Fibroblast of pulmonary artery (primary cell): Measurements from ENCODE around the gene FRMD6.

Experiments
- DNase-seq: peaks from one replicate; pipeline ENCODE4 v3.0.0-alpha.2; 2010; ENCODE audit warnings: low read depth
- H3K4me3 ChIP-seq: replicated peaks from 2 replicates; pipeline ENCODE4 v1.5.1; 2011; ENCODE audit warnings: low read depth, mild to moderate bottlenecking, control low read depth, low read length, moderate library complexity
- TF ChIP-seq, protein P1 (sequence below): IDR thresholded peaks from 2 replicates; pipeline ENCODE4 v1.5.1; 2011; ENCODE audit warnings: mild to moderate bottlenecking, control low read depth, low read length, inconsistent platforms; ENCODE audit errors: missing control alignments

The FRMD6 gene

DNA sequence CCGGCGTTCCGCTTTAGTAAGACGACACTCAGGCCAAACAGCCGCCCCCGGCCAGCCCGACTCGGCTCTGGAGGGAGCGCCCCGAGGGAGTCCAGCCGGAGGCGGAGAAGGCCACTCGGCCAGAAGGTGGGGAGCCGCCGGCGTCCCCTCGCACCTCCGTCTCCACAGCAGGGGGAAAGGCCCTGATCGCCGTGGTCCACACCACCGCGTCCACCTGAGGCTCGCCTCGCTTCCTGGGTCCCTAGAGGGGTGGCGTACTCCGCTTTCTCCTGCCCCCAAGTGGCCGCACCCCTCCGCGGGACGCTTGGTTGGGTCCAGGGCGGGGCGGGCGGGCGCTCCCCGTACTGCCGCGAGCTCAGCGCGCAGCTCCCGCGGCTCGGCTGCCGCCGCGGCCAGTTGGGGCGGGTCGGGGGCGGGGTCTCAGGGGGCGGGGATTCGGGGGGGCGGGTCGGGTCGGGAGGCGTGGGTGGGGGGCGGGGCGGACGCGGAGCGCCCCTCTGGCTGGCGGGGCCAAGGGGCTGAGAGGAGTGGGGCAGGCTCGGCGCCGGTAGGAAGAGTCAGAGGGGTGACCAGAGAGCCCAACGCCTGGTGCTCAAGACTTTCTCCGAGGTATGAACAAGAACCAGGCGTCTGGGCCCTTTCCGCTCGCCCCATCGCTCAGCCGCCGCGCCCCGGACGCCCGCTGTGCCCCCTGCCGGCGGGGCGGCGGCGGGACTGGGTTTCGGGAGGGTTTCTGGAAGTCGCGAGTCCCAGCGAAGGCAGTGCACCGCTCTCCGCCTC lies at the start of gene FRMD6:
FRMD6 (plus strand) TSS at position 523 of the 780 bp plus-strand sequence. CDS start 37,927 bp downstream, outside the sequence.
- peak; percentile 85 for DNase-seq
- TF ChIP-seq, protein P1, sequence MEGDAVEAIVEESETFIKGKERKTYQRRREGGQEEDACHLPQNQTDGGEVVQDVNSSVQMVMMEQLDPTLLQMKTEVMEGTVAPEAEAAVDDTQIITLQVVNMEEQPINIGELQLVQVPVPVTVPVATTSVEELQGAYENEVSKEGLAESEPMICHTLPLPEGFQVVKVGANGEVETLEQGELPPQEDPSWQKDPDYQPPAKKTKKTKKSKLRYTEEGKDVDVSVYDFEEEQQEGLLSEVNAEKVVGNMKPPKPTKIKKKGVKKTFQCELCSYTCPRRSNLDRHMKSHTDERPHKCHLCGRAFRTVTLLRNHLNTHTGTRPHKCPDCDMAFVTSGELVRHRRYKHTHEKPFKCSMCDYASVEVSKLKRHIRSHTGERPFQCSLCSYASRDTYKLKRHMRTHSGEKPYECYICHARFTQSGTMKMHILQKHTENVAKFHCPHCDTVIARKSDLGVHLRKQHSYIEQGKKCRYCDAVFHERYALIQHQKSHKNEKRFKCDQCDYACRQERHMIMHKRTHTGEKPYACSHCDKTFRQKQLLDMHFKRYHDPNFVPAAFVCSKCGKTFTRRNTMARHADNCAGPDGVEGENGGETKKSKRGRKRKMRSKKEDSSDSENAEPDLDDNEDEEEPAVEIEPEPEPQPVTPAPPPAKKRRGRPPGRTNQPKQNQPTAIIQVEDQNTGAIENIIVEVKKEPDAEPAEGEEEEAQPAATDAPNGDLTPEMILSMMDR, result peak; percentile 35

DNA sequence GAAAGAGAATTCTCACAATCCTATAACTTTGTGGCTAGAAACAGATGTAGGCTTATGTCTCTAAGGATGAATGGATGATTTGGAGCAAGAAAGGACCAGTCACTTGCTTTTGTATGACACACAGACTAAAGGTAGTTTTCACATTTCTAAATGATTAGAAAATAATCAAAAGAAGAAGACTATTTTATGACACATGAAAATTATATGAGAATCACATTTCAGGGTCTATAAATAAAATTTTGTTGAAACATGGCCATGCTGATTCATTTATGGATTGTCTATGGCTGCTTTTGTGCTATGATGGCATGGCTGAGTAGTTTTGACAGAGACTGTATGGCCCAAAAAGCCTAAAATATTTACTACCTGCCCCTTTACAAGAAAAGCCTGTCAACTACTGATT lies 49.4 kb upstream of the FRMD6 start:
- DNase-seq, result no peak
- no peak overlapping the region for H3K4me3 ChIP-seq
- TF ChIP-seq, protein P1, result no peak

More for the DNA sequence above, at the start of gene FRMD6:
- peak within 1 kb of the TSS; percentile 78 for H3K4me3 ChIP-seq

DNA sequence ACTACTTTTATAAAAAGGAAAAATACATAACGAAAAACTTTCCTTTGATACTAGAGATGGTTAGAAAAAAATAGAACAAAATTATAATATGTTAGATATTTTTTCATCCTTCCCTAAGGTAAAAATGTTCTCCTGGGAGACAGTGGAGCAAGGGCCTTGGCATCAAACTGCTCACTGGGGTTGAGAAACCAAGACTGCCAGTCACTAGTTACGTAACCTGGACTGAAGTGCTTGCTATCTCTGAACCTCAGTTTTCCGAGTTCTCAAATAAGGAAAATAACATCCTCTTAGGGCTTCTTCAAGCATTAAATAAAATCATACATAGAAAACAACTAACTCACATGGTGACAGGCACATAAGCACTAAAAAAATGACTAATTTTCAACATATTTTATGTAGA lies 48.2 kb upstream of the FRMD6 start:
- TF ChIP-seq, protein P1, result no peak
- DNase-seq, result peak; percentile 63
- H3K4me3 ChIP-seq, result no peak overlapping the region

DNA sequence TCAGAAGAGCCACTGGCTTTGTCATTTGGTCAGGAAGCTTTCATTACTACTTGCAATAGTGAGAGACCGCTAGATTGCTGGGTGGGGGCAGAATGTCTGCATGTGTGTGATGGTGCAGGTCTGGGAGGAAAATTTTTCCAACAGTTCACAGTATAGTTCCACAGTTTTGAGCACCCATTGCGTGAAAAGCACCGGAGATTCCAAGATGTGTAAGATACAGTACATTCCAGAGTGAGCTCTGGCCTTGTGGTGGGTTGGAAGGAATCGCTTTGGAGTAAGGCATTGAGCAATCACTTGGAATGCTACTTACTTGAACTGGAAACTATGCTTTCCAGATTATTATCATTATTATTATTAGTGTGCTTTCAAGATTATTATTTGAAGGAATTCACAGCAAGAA lies 47.6 kb upstream of the FRMD6 start:
- no peak overlapping the region for H3K4me3 ChIP-seq
- peak; percentile 92 for DNase-seq
- TF ChIP-seq, protein P1, result no peak

DNA sequence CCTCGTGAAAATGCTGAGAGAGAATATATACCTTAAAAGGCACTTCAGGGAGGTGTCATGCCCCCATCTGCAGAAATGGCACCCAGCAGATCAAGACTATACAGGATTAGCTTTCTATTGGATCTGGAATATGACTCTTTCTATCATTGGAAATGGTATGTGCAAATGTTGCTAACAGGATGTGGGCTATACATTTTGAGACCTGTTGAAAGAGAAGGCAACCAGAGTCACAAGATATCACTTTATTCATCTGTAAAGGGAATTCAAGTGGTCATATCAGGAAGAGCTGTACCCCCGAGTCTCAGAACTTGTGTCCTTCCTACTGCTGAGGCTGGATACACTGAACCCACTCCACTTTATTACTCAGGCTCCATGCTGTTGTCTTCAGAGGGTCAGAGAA lies 46.1 kb upstream of the FRMD6 start:
- no peak overlapping the region for H3K4me3 ChIP-seq
- TF ChIP-seq, protein P1, result no peak
- DNase-seq, result no peak

DNA sequence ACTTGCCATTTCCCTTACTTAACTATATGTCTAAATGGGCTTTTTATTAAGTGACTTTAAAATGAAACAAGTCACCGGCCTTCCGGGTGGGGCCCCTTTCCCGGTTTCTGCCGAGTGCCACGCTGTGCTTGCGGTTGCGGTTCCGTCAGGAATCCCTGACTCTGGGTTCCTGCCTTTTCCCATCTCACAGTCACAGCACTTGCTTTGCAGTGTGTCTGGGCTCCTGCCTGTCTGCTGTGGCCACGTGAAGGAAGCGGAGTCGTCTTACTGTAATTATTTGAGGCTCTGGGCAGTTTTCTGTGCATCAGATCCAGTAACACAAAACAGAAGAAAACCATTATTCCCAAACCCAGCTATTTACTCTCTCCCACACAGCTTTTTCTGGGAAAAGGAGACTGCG lies 44.0 kb upstream of the FRMD6 start:
- TF ChIP-seq, protein P1, result no peak
- no peak overlapping the region for H3K4me3 ChIP-seq
- peak; percentile 45 for DNase-seq
